CD4-positive, CD25-positive, alpha-beta regulatory T cell (primary cell): ENCODE measurements around the gene HSPB6. TPM values are rescaled to one million over a fixed set of nuclear protein-coding genes. Genes with fewer than 3 reads are reported as not detected.
A peak's percentile ranks its signal among the peaks of the same experiment; 100 is the strongest.
"Not testable (repeated sequence)": the region's sequence is repeated elsewhere in the genome, so short reads cannot be mapped to it uniquely, and the experiment has no call there.

Experiments
- ATAC-seq, 2 donors: fragments of 150-1000 bp; cut with Tn5 transposase; one replicate each; pipeline ENCODE4 v1.10.0; 2021; ENCODE audit warnings: low read depth in 2 of 2, moderate number of reproducible peaks in 2 of 2, moderate library complexity in 1 of 2
- DNase-seq, 3 donors: peaks; one replicate each; pipeline versions ENCODE4 v3.0.0 to v3.0.0-alpha.2; 2012 to 2022; ENCODE audit warnings: mixed read lengths in 1 of 3
- H3K27ac ChIP-seq: one replicate; pipeline ENCODE4 v1.7.0; 2013; ENCODE audit warnings: mild to moderate bottlenecking, low read length; ENCODE audit not compliant: insufficient read depth, poor library complexity, severe bottlenecking
- H3K27me3 ChIP-seq: one replicate; pipeline ENCODE4 v1.7.0; 2013; ENCODE audit warnings: low read length; ENCODE audit not compliant: control insufficient read depth, insufficient read depth
- H3K36me3 ChIP-seq: one replicate; pipeline ENCODE4 v1.7.0; 2013; ENCODE audit warnings: mild to moderate bottlenecking, low read length, moderate library complexity; ENCODE audit not compliant: control insufficient read depth, insufficient read depth
- H3K4me1 ChIP-seq: 2 replicates; pipeline ENCODE4 v1.7.0; 2013; ENCODE audit warnings: mild to moderate bottlenecking, low read length; ENCODE audit not compliant: insufficient read depth, control insufficient read depth, poor library complexity, severe bottlenecking
- H3K4me3 ChIP-seq: one replicate; pipeline ENCODE4 v1.7.0; 2013; ENCODE audit warnings: low read depth, mild to moderate bottlenecking, low read length, moderate library complexity
- H3K9me3 ChIP-seq, 2 experiments: 1 replicate in 1 of 2; 2 replicates in 1 of 2; pipeline ENCODE4 v1.7.0; 2013; ENCODE audit warnings: low read length in 2 of 2, mild to moderate bottlenecking in 1 of 2, moderate library complexity in 1 of 2; ENCODE audit not compliant: control insufficient read depth in 2 of 2
- H3K27ac Mint-ChIP-seq, 3 donors: one replicate each; pipeline ENCODE4 v1.8.0; 2020 to 2022; ENCODE audit warnings: mild to moderate bottlenecking in 3 of 3, mixed read lengths in 3 of 3, moderate library complexity in 2 of 3
- H3K27me3 Mint-ChIP-seq: one replicate; pipeline ENCODE4 v1.8.0; 2022; ENCODE audit warnings: mild to moderate bottlenecking, mixed read lengths
- H3K36me3 Mint-ChIP-seq: one replicate; pipeline ENCODE4 v1.8.0; 2020; ENCODE audit warnings: mixed read lengths
- H3K4me1 Mint-ChIP-seq, 4 donors: one replicate each; pipeline ENCODE4 v1.8.0; 2020 to 2022; ENCODE audit warnings: mixed read lengths in 4 of 4, mild to moderate bottlenecking in 1 of 4
- H3K4me3 Mint-ChIP-seq, 4 donors: one replicate each; pipeline ENCODE4 v1.8.0; 2020 to 2022; ENCODE audit warnings: mild to moderate bottlenecking in 4 of 4, mixed read lengths in 4 of 4, moderate library complexity in 3 of 4
- H3K9me3 Mint-ChIP-seq, 7 donors: one replicate each; pipeline ENCODE4 v1.8.0; 2020 to 2022; ENCODE audit warnings: mixed read lengths in 7 of 7, mild to moderate bottlenecking in 3 of 7, moderate library complexity in 2 of 7
- polyA plus RNA-seq, 4 donors: library from polyadenylated mRNA; unstranded; fragments of 300-500 nt; fragmentation: Illumina TruSeq; gene quantifications; one replicate each; pipeline ENCODE4 v1.2.3, GENCODE V29; 2021
- total RNA-seq: library from RNA; stranded (reverse); gene quantifications from one replicate; pipeline ENCODE4 v1.2.3, GENCODE V29; 2022

HSPB6 gene
- total and polyA plus RNA-seq, 5 donors from 2014 or later = not detected

- H3K36me3 Mint-ChIP-seq, ATAC-seq, DNase-seq, H3K9me3 ChIP-seq, H3K36me3 ChIP-seq, H3K4me3 Mint-ChIP-seq, H3K27ac ChIP-seq, H3K4me3 ChIP-seq, H3K27me3 ChIP-seq, H3K27ac Mint-ChIP-seq, H3K9me3 Mint-ChIP-seq, H3K27me3 Mint-ChIP-seq: not testable (repeated sequence)
- H3K4me1 ChIP-seq = peaks cover 17% of the 10 kb centered on the region
- peaks cover 4 to 24% (median 9%) of the 10 kb centered on the region in 4 donors for H3K4me1 Mint-ChIP-seq
Observed at GRCh38 chr19:35772362-35772761, 15.5 kb upstream of the HSPB6 start.

DNA sequence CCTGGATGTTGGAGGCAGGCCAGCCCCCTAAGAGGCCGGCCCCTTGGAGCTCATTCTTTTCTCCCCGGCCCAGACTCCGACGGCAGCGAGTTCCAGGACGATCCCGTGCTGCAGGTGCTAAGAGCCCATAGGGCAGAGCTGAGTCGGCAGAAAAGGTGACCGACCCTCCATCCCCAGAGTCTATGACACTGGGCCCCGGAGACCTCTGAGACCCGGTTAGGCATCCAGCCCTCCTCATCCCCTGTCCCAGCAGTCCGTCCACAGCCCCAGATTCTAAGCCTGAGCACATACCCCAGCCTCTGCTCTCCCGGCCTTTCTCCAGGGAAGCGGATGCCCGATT, 11.2 kb upstream of the HSPB6 start:
- Mint-ChIP-seq H3K27ac (peak overlapping the region in 1 of 3 donors; percentile 60), H3K4me3 (no peak overlapping the region), H3K36me3 (peaks cover 9% of the 10 kb centered on the region), H3K9me3 (no peaks in the 10 kb centered on the region), H3K27me3 (no peaks in the 10 kb centered on the region), H3K4me1 (peaks cover 0 to 3% (median 0%) of the 10 kb centered on the region in 4 donors)
- H3K4me1 ChIP-seq = no peaks in the 10 kb centered on the region
- no peaks in the 10 kb centered on the region for H3K9me3 ChIP-seq
- H3K36me3 ChIP-seq = peaks cover 13% of the 10 kb centered on the region
- ATAC-seq = no peak
- no peak for DNase-seq
- H3K27me3 ChIP-seq = no peaks in the 10 kb centered on the region
- no peak overlapping the region for H3K27ac ChIP-seq
- H3K4me3 ChIP-seq = no peak overlapping the region

DNA sequence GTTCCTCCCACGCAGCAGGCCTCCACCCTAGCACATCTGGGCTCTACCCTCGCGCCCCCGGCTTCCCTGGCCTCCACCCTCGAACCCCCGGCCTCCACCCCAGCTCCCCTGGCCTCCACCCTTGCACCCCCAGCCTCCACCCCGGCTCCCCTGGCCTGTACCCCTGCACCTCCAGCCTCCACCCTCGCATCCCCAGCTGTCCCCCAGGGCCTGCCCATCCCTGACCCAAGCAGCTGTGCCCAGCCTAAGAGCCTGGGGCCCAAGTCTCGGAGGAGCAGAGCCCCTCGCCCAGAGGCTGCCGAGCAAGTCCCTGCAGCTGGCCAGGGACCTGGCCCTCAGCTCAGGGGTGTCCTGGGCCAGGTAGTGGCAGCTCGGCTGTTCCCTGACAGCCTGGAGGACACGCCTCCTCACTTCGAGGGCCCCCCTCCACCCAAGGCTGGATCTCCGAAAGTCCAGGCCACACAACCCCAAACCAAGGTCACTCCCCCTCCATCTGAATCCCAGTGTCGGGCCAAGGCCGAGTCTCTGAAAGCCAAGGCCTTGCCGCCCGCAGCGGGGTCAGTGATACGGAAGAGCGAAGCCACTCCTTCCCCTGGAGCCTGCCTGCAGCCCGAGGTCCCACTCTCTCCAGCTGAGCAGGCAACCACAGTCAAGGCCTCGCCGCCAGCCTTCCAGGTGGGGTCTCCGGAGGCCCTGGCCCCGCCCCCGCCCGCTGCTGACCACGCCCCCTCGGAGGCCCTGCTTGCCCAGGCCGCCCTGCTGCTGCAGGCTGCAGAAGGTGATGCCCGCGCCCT, 10.7 kb upstream of the HSPB6 start:
- Histone ChIP-seq H3K27ac (no peak overlapping the region), H3K36me3 (peaks cover 13% of the 10 kb centered on the region), H3K4me1 (no peaks in the 10 kb centered on the region), H3K27me3 (no peaks in the 10 kb centered on the region), H3K9me3 (no peaks in the 10 kb centered on the region), H3K4me3 (no peak overlapping the region)
- Mint-ChIP-seq H3K4me3 (no peak overlapping the region), H3K9me3 (no peaks in the 10 kb centered on the region), H3K4me1 (no peaks in the 10 kb centered on the region), H3K27me3 (no peaks in the 10 kb centered on the region), H3K27ac (no peak overlapping the region), H3K36me3 (peaks cover 9% of the 10 kb centered on the region)
- no peak for DNase-seq
- no peak for ATAC-seq

DNA sequence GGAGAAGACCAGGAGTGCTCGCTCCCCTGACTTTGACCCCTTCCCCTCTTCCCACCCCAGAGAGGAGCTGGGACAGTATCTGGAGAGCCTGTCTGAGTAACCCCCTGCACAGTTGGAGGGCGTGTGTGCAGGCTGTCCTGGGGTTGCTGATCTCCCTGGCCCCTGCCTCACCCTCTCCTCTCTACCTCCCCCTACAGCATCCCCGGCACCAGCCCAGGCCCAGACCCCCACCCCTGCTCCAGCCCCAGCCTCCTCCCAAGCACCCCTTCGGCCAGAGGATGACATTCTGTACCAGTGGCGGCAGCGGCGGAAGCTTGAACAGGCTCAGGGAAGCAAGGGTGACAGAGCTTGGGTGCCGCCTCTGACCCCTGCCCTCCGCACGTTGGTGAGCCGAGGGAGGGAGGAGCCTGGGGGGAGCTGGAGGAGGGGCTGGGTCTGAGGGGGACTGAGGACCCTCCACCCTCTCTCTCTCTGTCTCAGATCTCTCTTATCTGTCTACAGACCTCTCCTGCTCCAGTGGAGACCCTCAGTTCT, 9.8 kb upstream of the HSPB6 start:
- Histone ChIP-seq H3K36me3 (peaks cover 22% of the 10 kb centered on the region), H3K27ac (no peak overlapping the region), H3K4me3 (no peak overlapping the region), H3K27me3 (no peaks in the 10 kb centered on the region), H3K4me1 (no peaks in the 10 kb centered on the region), H3K9me3 (no peaks in the 10 kb centered on the region)
- H3K4me1 Mint-ChIP-seq = peaks cover 0 to 5% (median 0%) of the 10 kb centered on the region in 4 donors
- H3K9me3 Mint-ChIP-seq = no peaks in the 10 kb centered on the region
- no peak for DNase-seq
- peaks cover 15% of the 10 kb centered on the region for H3K36me3 Mint-ChIP-seq
- no peaks in the 10 kb centered on the region for H3K27me3 Mint-ChIP-seq
- H3K27ac Mint-ChIP-seq = no peak overlapping the region
- ATAC-seq = no peak
- H3K4me3 Mint-ChIP-seq = peak overlapping the region in 1 of 4 donors; percentile 61

- Mint-ChIP-seq H3K27me3 (no peaks in the 10 kb centered on the region), H3K4me1 (peaks cover 0 to 12% (median 0%) of the 10 kb centered on the region in 4 donors), H3K9me3 (no peaks in the 10 kb centered on the region), H3K27ac (no peak overlapping the region), H3K4me3 (peak overlapping the region in 1 of 4 donors; percentile 31), H3K36me3 (peaks cover 15% of the 10 kb centered on the region)
- Histone ChIP-seq H3K9me3 (no peaks in the 10 kb centered on the region), H3K27ac (no peak overlapping the region), H3K36me3 (peaks cover 28% of the 10 kb centered on the region), H3K4me3 (no peak overlapping the region), H3K27me3 (no peaks in the 10 kb centered on the region), H3K4me1 (peaks cover 2% of the 10 kb centered on the region)
- no peak for DNase-seq
- ATAC-seq = no peak
Observed at GRCh38 chr19:35764432-35765315, 7.8 kb upstream of the HSPB6 start.

GRCh38 chr19:35760711-35761349, 4.0 kb upstream of the HSPB6 start:
- Mint-ChIP-seq H3K36me3 (peaks cover 10% of the 10 kb centered on the region), H3K27ac (no peak overlapping the region), H3K27me3 (peaks cover 6% of the 10 kb centered on the region), H3K4me3 (peak overlapping the region in 2 of 4 donors; percentile 2 to 95), H3K4me1 (peaks cover 0 to 42% (median 6%) of the 10 kb centered on the region in 4 donors), H3K9me3 (no peaks in the 10 kb centered on the region)
- Histone ChIP-seq H3K36me3 (peaks cover 22% of the 10 kb centered on the region), H3K27ac (no peak overlapping the region), H3K27me3 (no peaks in the 10 kb centered on the region), H3K9me3 (no peaks in the 10 kb centered on the region), H3K4me3 (no peak overlapping the region), H3K4me1 (peaks cover 35% of the 10 kb centered on the region)
- ATAC-seq (no peak), DNase-seq (no peak)

DNA sequence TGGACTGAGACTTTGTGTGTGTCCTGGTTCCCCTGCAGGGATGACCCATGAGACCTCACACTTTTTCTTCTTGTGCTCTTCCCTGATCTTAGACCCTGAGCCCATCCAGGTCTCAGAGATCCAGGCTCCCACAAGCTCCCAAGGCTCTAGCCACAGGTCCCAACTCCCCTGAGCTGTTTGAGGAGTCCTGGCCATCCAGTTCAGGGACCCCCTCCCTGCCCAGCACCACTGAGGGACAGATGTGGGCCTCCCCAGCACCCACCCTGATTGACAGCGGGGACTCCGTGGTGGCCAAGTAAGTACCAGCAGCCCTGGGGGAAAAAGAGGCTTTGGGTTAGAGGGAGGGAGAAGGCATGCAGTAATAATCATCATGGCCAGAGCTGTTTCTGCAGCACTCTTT, 2.9 kb upstream of the HSPB6 start:
- peaks cover 15% of the 10 kb centered on the region for H3K36me3 ChIP-seq
- Mint-ChIP-seq H3K4me1 (peaks cover 0 to 47% (median 6%) of the 10 kb centered on the region in 4 donors), H3K9me3 (no peaks in the 10 kb centered on the region), H3K36me3 (peaks cover 7% of the 10 kb centered on the region), H3K27ac (no peak overlapping the region), H3K4me3 (peak overlapping the region; percentile 68 to 99 (median 97)), H3K27me3 (peaks cover 6% of the 10 kb centered on the region)
- H3K4me3 ChIP-seq = no peak overlapping the region
- DNase-seq = no peak
- no peak overlapping the region for H3K27ac ChIP-seq
- H3K4me1 ChIP-seq = peaks cover 44% of the 10 kb centered on the region
- H3K27me3 ChIP-seq = no peaks in the 10 kb centered on the region
- H3K9me3 ChIP-seq = no peaks in the 10 kb centered on the region
- ATAC-seq = no peak
